ENCODE results near the gene ALX4. TPM values are rescaled to one million over a fixed set of nuclear protein-coding genes. Genes with fewer than 3 reads are reported as not detected.

ALX4 gene
- total RNA-seq, 1 donor from 2014 or later, result not detected

DNA sequence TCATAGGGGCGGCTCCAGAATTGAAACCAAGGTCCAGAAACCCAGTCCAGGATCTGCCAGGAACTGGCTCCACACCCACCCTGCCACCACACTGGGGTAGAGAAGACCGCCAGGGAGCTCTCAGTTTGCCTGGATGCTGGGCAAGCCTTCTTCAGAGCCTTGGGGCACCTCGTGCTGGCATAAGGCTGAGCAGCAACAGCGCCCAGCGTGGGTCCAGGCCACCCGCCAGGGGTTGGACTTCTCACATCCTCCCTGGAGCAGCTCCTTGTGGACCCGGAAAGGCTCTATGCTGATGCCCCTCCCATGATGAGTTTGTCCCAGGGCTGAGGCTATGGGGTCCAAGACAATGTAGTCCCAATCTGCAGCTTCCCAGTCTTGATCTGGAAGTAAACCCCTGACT is 29.7 kb downstream of the ALX4 start:
- Histone ChIP-seq H3K9me3 (ENCODE audit: low read depth) (no peaks in the 10 kb centered on the region), H3K4me1 (peaks cover 9% of the 10 kb centered on the region), H3K4me3 (no peak overlapping the region), H3K4me2 (no peak overlapping the region), H3K79me2 (ENCODE audit: low read depth) (no peaks in the 10 kb centered on the region), H2AFZ (replicated peaks) (no peak overlapping the region), H3K27ac (no peak overlapping the region), H4K20me1 (ENCODE audit: low read depth) (no peaks in the 10 kb centered on the region), H3K9ac (no peak overlapping the region), H3K27me3 (no peaks in the 10 kb centered on the region), H3F3A (ENCODE audit: low read depth) (no peaks in the 10 kb centered on the region), H3K36me3 (no peaks in the 10 kb centered on the region)
- TF ChIP-seq, protein P1, sequence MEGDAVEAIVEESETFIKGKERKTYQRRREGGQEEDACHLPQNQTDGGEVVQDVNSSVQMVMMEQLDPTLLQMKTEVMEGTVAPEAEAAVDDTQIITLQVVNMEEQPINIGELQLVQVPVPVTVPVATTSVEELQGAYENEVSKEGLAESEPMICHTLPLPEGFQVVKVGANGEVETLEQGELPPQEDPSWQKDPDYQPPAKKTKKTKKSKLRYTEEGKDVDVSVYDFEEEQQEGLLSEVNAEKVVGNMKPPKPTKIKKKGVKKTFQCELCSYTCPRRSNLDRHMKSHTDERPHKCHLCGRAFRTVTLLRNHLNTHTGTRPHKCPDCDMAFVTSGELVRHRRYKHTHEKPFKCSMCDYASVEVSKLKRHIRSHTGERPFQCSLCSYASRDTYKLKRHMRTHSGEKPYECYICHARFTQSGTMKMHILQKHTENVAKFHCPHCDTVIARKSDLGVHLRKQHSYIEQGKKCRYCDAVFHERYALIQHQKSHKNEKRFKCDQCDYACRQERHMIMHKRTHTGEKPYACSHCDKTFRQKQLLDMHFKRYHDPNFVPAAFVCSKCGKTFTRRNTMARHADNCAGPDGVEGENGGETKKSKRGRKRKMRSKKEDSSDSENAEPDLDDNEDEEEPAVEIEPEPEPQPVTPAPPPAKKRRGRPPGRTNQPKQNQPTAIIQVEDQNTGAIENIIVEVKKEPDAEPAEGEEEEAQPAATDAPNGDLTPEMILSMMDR (IDR thresholded peaks at IDR 0.05), result no peak
- TF ChIP-seq EZH2phosphoT487 (IDR thresholded peaks at IDR 0.05) (no peak), EZH2 (IDR thresholded peaks at IDR 0.05) (no peak)
- Mint-ChIP-seq H3K9me3 (peaks cover 11% of the 10 kb centered on the region), H3K4me1 (peaks cover 22% of the 10 kb centered on the region), H3K36me3 (peaks cover 2% of the 10 kb centered on the region), H3K27me3 (ENCODE audit: insufficient read depth, low read depth) (peaks cover 29% of the 10 kb centered on the region), H3K27ac (no peak overlapping the region), H3K4me3 (no peak overlapping the region)
- DNase-seq (ENCODE audit: low spot score), result no peak

DNA sequence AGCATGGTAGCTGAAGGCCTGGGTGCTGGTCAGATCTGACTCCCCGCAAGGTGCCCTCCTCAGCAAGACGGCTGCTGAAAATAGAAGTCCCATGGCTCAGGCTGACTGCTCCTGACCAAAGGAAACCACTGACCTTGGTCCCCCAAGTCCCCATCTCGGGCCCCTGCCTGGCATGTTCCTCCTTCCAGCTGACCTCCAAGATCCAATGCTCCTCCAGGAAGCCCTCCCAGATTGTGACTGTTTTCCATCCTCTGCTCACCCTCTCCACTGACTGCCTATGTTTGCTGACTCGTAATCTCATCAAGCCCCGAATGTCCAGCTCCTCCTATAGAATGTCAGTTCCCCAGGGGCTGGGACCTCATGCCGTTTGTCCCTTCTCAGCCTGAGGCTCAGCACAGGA is 30.5 kb downstream of the ALX4 start:
- H3K9me3 ChIP-seq (ENCODE audit: low read depth), result no peaks in the 10 kb centered on the region
- DNase-seq (ENCODE audit: low spot score), result no peak
- H4K20me1 ChIP-seq (ENCODE audit: low read depth), result no peaks in the 10 kb centered on the region
- H3F3A ChIP-seq (ENCODE audit: low read depth), result no peaks in the 10 kb centered on the region
- Mint-ChIP-seq H3K27me3 (ENCODE audit: insufficient read depth, low read depth) (peaks cover 29% of the 10 kb centered on the region), H3K27ac (no peak overlapping the region), H3K36me3 (peaks cover 2% of the 10 kb centered on the region), H3K9me3 (peaks cover 11% of the 10 kb centered on the region), H3K4me3 (no peak overlapping the region), H3K4me1 (peaks cover 21% of the 10 kb centered on the region)
- no peaks in the 10 kb centered on the region for H3K79me2 ChIP-seq (ENCODE audit: low read depth)
- TF ChIP-seq EZH2 (IDR thresholded peaks at IDR 0.05), result no peak
- no peak for TF ChIP-seq EZH2phosphoT487 (IDR thresholded peaks at IDR 0.05)
- TF ChIP-seq, protein P1 (IDR thresholded peaks at IDR 0.05), result no peak
- H3K9ac ChIP-seq, result no peak overlapping the region
- H3K36me3 ChIP-seq, result no peaks in the 10 kb centered on the region
- no peak overlapping the region for H2AFZ ChIP-seq (replicated peaks)
- H3K4me1 ChIP-seq, result peaks cover 9% of the 10 kb centered on the region
- H3K27ac ChIP-seq, result no peak overlapping the region
- no peaks in the 10 kb centered on the region for H3K27me3 ChIP-seq
- H3K4me2 ChIP-seq, result no peak overlapping the region
- H3K4me3 ChIP-seq, result no peak overlapping the region

DNA sequence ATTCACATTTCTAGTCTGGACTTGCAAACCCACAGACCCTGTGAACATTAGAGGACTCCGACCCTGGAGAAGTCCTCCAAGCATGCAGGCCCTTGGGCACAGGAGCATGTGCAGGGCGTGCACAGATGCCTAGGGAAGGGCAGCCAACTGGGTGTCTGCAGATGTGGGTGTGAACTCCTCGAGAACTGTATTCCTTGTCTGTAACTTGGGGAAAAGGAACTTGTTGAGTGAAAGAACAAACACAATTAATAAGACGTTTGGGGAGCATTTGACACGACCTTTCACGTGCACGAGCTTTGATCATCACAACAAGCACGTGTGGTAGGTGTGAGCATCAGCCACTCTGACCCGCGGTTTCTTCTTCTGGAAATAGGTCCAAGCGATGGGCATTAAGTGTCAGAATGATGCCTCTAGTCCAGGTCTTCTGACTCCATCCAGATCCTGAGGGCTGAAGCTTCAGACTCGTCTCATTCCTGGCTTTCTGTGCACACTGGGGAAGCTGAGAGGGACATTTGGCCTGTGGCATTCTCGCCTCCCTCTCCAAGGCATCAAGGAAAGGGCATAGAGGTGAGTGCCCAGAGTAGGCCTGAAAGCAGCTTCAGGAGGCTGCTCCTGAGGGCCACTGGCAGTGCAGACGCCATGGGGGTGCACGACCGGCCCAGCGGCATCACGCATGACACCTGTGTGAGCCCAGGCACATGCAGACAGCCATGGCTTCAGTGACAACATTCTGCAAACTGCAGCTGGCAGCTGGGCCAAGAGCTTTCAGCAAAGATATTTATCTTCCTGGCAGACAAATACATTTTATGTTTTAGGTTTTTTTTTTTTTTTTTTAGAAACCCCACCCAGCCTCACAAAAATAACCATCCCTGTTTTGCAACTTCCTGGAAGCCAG is 32.5 kb downstream of the ALX4 start:
- Histone ChIP-seq H3K4me2 (no peak overlapping the region), H3K4me3 (no peak overlapping the region), H4K20me1 (ENCODE audit: low read depth) (no peaks in the 10 kb centered on the region), H3K9me3 (ENCODE audit: low read depth) (no peaks in the 10 kb centered on the region), H3F3A (ENCODE audit: low read depth) (no peaks in the 10 kb centered on the region), H3K27ac (no peak overlapping the region), H3K4me1 (peaks cover 9% of the 10 kb centered on the region), H3K36me3 (no peaks in the 10 kb centered on the region), H2AFZ (replicated peaks) (no peak overlapping the region), H3K79me2 (ENCODE audit: low read depth) (no peaks in the 10 kb centered on the region), H3K9ac (no peak overlapping the region), H3K27me3 (no peaks in the 10 kb centered on the region)
- TF ChIP-seq EZH2 (IDR thresholded peaks at IDR 0.05) (no peak), EZH2phosphoT487 (IDR thresholded peaks at IDR 0.05) (no peak)
- TF ChIP-seq, protein P1 (IDR thresholded peaks at IDR 0.05), result no peak
- H3K4me1 Mint-ChIP-seq, result peaks cover 25% of the 10 kb centered on the region
- peaks cover 6% of the 10 kb centered on the region for H3K9me3 Mint-ChIP-seq
- H3K36me3 Mint-ChIP-seq, result no peaks in the 10 kb centered on the region
- no peak for DNase-seq (ENCODE audit: low spot score)
- H3K4me3 Mint-ChIP-seq, result no peak overlapping the region
- H3K27ac Mint-ChIP-seq, result no peak overlapping the region
- H3K27me3 Mint-ChIP-seq (ENCODE audit: insufficient read depth, low read depth), result peaks cover 23% of the 10 kb centered on the region

All from neural progenitor cell (in vitro differentiated cells).